CD4-positive, alpha-beta T cell (primary cell): ENCODE measurements around the gene SMARCA1. TPM values are rescaled to one million over a fixed set of nuclear protein-coding genes. Genes with fewer than 3 reads are reported as not detected.

Experiments used
- ATAC-seq: fragments of 200-7000 bp; cut with Tn5 transposase; one replicate; pipeline ENCODE4 v1.10.0; 2022; ENCODE audit warnings: mild to moderate bottlenecking; ENCODE audit not compliant: poor library complexity
- CTCF ChIA-PET: fragments of 350-600 bp; sonication (Branson Sonifier 250); formaldehyde crosslinking; loops from one replicate; lab custom pipeline; 2021; ENCODE audit warnings: antibody characterized with exemption, inconsistent platforms; lab: Charles Lee
- POLR2A ChIA-PET: fragments of 350-600 bp; sonication (Branson Sonifier 250); formaldehyde crosslinking; loops from one replicate; lab custom pipeline; 2021; ENCODE audit warnings: antibody characterized with exemption, inconsistent platforms; lab: Charles Lee
- DNase-seq, 14 experiments: peaks; one replicate each; pipeline ENCODE4 v3.0.0-alpha.2; 2013 to 2020; ENCODE audit warnings: mixed read lengths in 2 of 14
- H3K27ac ChIP-seq, 2 donors: one replicate each; pipeline versions ENCODE4 v1.5.1 to v1.7.0; 2013; ENCODE audit warnings: low read length in 2 of 2, low read depth in 1 of 2, mild to moderate bottlenecking in 1 of 2
- H3K27me3 ChIP-seq, 2 experiments: 1 replicate in 1 of 2; 2 replicates in 1 of 2; pipeline versions ENCODE4 v1.6.1 to v1.7.0; 2013; ENCODE audit warnings: low read length in 2 of 2, control low read depth in 1 of 2, mild to moderate bottlenecking in 1 of 2, moderate library complexity in 1 of 2; ENCODE audit not compliant: insufficient read depth in 2 of 2, control insufficient read depth in 1 of 2
- H3K36me3 ChIP-seq: one replicate; pipeline ENCODE4 v1.6.1; 2013; ENCODE audit warnings: low read length, control low read depth; ENCODE audit not compliant: insufficient read depth
- H3K4me1 ChIP-seq: one replicate; pipeline ENCODE4 v1.6.1; 2013; ENCODE audit warnings: low read length, control low read depth; ENCODE audit not compliant: insufficient read depth
- H3K4me3 ChIP-seq: one replicate; pipeline ENCODE4 v1.5.1; 2013; ENCODE audit warnings: mild to moderate bottlenecking, low read length, moderate library complexity
- H3K9me3 ChIP-seq, 2 experiments: 1 replicate in 1 of 2; 2 replicates in 1 of 2; pipeline versions ENCODE4 v1.6.1 to v1.7.0; 2013; ENCODE audit warnings: low read length in 2 of 2, mild to moderate bottlenecking in 2 of 2, control low read depth in 1 of 2, moderate library complexity in 1 of 2; ENCODE audit not compliant: control insufficient read depth in 1 of 2, insufficient read depth in 1 of 2
- H3K27ac Mint-ChIP-seq: one replicate; pipeline ENCODE4 v1.8.0; 2020; ENCODE audit warnings: mixed read lengths
- H3K27me3 Mint-ChIP-seq: one replicate; pipeline ENCODE4 v1.8.0; 2021; ENCODE audit warnings: mixed read lengths
- H3K36me3 Mint-ChIP-seq: one replicate; pipeline ENCODE4 v1.8.0; 2021; ENCODE audit warnings: low read depth, mixed read lengths
- H3K4me1 Mint-ChIP-seq: one replicate; pipeline ENCODE4 v1.8.0; 2021; ENCODE audit warnings: low read depth, mixed read lengths
- H3K4me3 Mint-ChIP-seq: one replicate; pipeline ENCODE4 v1.8.0; 2020; ENCODE audit warnings: mild to moderate bottlenecking, mixed read lengths
- H3K9me3 Mint-ChIP-seq: one replicate; pipeline ENCODE4 v1.8.0; 2020; ENCODE audit warnings: mixed read lengths
- CTCF ChIP-seq: fragments of 200-600 bp; IDR thresholded peaks from one replicate; pipeline ENCODE4 v1.8.0; 2022; ENCODE audit warnings: antibody characterized with exemption, mild to moderate bottlenecking
- intact Hi-C, 2 experiments: fragments of 100-400 bp; cut with DNase I in 1 of 2; cut with micrococcal nuclease in 1 of 2; formaldehyde crosslinking; loops; one replicate each; pipeline versions ENCODE4 v1.15.1 to v1.9.0; 2023 to 2025; cut with DNase I, micrococcal nuclease
- total RNA-seq, 174 experiments: library from RNA in 2 of 174; stranded (reverse) in 2 of 174; gene quantifications; one replicate each; pipeline ENCODE4 v1.2.3 and lab custom pipeline; 2021 to 2026

Gene SMARCA1
- total RNA-seq, 2 experiments from 2014 or later = 0.85 to 1.0 TPM

- no peaks in the 10 kb centered on the region for H3K4me1 Mint-ChIP-seq
- Histone ChIP-seq H3K9me3 (no peaks in the 10 kb centered on the region), H3K36me3 (no peaks in the 10 kb centered on the region), H3K27ac (no peak overlapping the region), H3K4me1 (no peaks in the 10 kb centered on the region), H3K27me3 (no peaks in the 10 kb centered on the region), H3K4me3 (no peak overlapping the region)
- no peak overlapping the region for H3K27ac Mint-ChIP-seq
- DNase-seq (no peak), ATAC-seq (no peak)
- intact Hi-C loops = no loop called here
- no peaks in the 10 kb centered on the region for H3K27me3 Mint-ChIP-seq
- no peak for TF ChIP-seq CTCF
- ChIA-PET POLR2A (no interaction called here), CTCF (no interaction called here)
- no peak overlapping the region for H3K4me3 Mint-ChIP-seq
- no peaks in the 10 kb centered on the region for H3K9me3 Mint-ChIP-seq
- peaks cover 3% of the 10 kb centered on the region for H3K36me3 Mint-ChIP-seq
These were observed 29.6 kb downstream of the SMARCA1 start for GRCh38 chrX:129493643-129494042.

- TF ChIP-seq CTCF = no peak
- no peaks in the 10 kb centered on the region for H3K27me3 Mint-ChIP-seq
- ChIA-PET POLR2A (no interaction called here), CTCF (no interaction called here)
- Histone ChIP-seq H3K4me1 (no peaks in the 10 kb centered on the region), H3K36me3 (no peaks in the 10 kb centered on the region), H3K9me3 (no peaks in the 10 kb centered on the region), H3K27ac (no peak overlapping the region), H3K27me3 (no peaks in the 10 kb centered on the region), H3K4me3 (no peak overlapping the region)
- H3K27ac Mint-ChIP-seq = no peak overlapping the region
- H3K4me3 Mint-ChIP-seq = no peak overlapping the region
- no peaks in the 10 kb centered on the region for H3K4me1 Mint-ChIP-seq
- ATAC-seq (no peak), DNase-seq (no peak)
- peaks cover 3% of the 10 kb centered on the region for H3K36me3 Mint-ChIP-seq
- intact Hi-C loops = no loop called here
- H3K9me3 Mint-ChIP-seq = no peaks in the 10 kb centered on the region
These were observed 33.0 kb downstream of the SMARCA1 start for GRCh38 chrX:129490330-129490729.

- Mint-ChIP-seq H3K27ac (no peak overlapping the region), H3K4me3 (no peak overlapping the region), H3K9me3 (no peaks in the 10 kb centered on the region), H3K36me3 (peaks cover 3% of the 10 kb centered on the region), H3K4me1 (no peaks in the 10 kb centered on the region), H3K27me3 (no peaks in the 10 kb centered on the region)
- ChIA-PET CTCF (interaction anchor here (0.7 to 1.6 kb wide), 2 partner anchors 12 to 1227 kb away, joined by 3 to 4 read pairs; no protein-coding TSS in a partner anchor), POLR2A (no interaction called here)
- intact Hi-C loops = no loop called here
- no peaks in the 10 kb centered on the region for H3K4me1 ChIP-seq
- H3K9me3 ChIP-seq = no peaks in the 10 kb centered on the region
- no peak overlapping the region for H3K27ac ChIP-seq
- no peak for TF ChIP-seq CTCF
- H3K27me3 ChIP-seq = no peaks in the 10 kb centered on the region
- no peaks in the 10 kb centered on the region for H3K36me3 ChIP-seq
- ATAC-seq (no peak), DNase-seq (no peak)
- H3K4me3 ChIP-seq = no peak overlapping the region
These were observed 34.9 kb downstream of the SMARCA1 start for GRCh38 chrX:129488359-129488758.
